ENCODE measurements around the gene ACTR5. TPM values are rescaled to one million over a fixed set of nuclear protein-coding genes. Genes with fewer than 3 reads are reported as not detected.
A peak's percentile ranks its signal among the peaks of the same experiment; 100 is the strongest.

The ACTR5 gene
- total RNA-seq, 1 experiment from 2014 or later = 14.1 TPM

GRCh38 chr20:38735172-38735571, 13.1 kb upstream of the ACTR5 start:
- H3K56ac ChIP-seq (ENCODE audit: insufficient read length, low read depth, low read length) = no peak overlapping the region
- Mint-ChIP-seq H3K27ac (no peak overlapping the region), H3K9me3 (peaks cover 0 to 2% of the 10 kb centered on the region in 2 experiments; a peak in 1 of 5 replicates), H3K4me1 (peaks cover 16 to 21% of the 10 kb centered on the region in 2 experiments), H3K4me3 (no peak overlapping the region), H3K27me3 (ENCODE audit: low read depth) (peaks cover 83% of the 10 kb centered on the region), H3K36me3 (ENCODE audit: insufficient read depth in 1 of 3, low read depth in 3 of 3) (peaks cover 0 to under 1% (median 0%) of the 10 kb centered on the region in 3 experiments; a peak in 1 of 7 replicates)
- no peaks in the 10 kb centered on the region for H4K20me1 ChIP-seq (ENCODE audit: control insufficient read depth, insufficient read depth, insufficient read length)
- no peak overlapping the region for H4K91ac ChIP-seq (ENCODE audit: insufficient read length, low read depth, low read length)
- H3K23ac ChIP-seq (ENCODE audit: insufficient read length, low read depth, low read length) = no peak overlapping the region
- H4K5ac ChIP-seq (ENCODE audit: insufficient read length, low read depth, low read length) = no peak overlapping the region
- no peak overlapping the region for H2BK5ac ChIP-seq (ENCODE audit: insufficient read length, low read length)
- H3K4me2 ChIP-seq (ENCODE audit: insufficient read depth, insufficient read length, low read length) = no peak overlapping the region
- no peak overlapping the region for H2BK15ac ChIP-seq (ENCODE audit: low read depth, low read length)
- no peak overlapping the region for H3T11ph ChIP-seq (ENCODE audit: low read length)
- no peak overlapping the region for H3K18ac ChIP-seq (ENCODE audit: insufficient read length, low read depth, low read length)
- H3K9me3 ChIP-seq (ENCODE audit: control insufficient read depth, low read depth, low read length) = no peaks in the 10 kb centered on the region
- 0 out of 2 replicates have a peak, but pooled peaks cover 3% of the 10 kb centered on the region for H3K79me2 ChIP-seq (ENCODE audit: insufficient read depth, low read length)
- no peak overlapping the region for H2BK12ac ChIP-seq (ENCODE audit: insufficient read length, low read depth, low read length)
- H3K79me1 ChIP-seq (ENCODE audit: insufficient read depth, low read depth, low read length, poor library complexity, severe bottlenecking) = no peaks in the 10 kb centered on the region
- H3K27me3 ChIP-seq (ENCODE audit: insufficient read depth, low read length) = peaks cover 7% of the 10 kb centered on the region
- TF ChIP-seq CTCF (conservative IDR thresholded peaks at IDR 0.05) = no peak
- no peak overlapping the region for H3K4ac ChIP-seq (ENCODE audit: low read depth, low read length)
- H2BK20ac ChIP-seq (ENCODE audit: low read depth, low read length, poor library complexity, severe bottlenecking) = no peak overlapping the region
- H3K9ac ChIP-seq (ENCODE audit: extremely low read depth, insufficient read length, low read length) = no peak overlapping the region
- DNase-seq = peak; percentile 33
- no peak overlapping the region for H3K14ac ChIP-seq (ENCODE audit: insufficient read depth, low read length)
- H2AK5ac ChIP-seq (ENCODE audit: insufficient read length, low read length) = no peak overlapping the region
- no peak overlapping the region for H3K27ac ChIP-seq (ENCODE audit: insufficient read length, low read depth, low read length)
- H3K23me2 ChIP-seq (ENCODE audit: insufficient read length, low read depth, low read length, poor library complexity, severe bottlenecking) = peaks cover 9% of the 10 kb centered on the region
- no peak overlapping the region for H2BK120ac ChIP-seq (ENCODE audit: low read depth, low read length, poor library complexity, severe bottlenecking)
- H2AFZ ChIP-seq (ENCODE audit: low read length) = no peak overlapping the region
- no peak overlapping the region for H4K8ac ChIP-seq (replicated peaks; ENCODE audit: insufficient read length, low read depth, low read length)
- peaks cover under 1% of the 10 kb centered on the region; the same call in 1 of the 2 replicates for H3K4me1 ChIP-seq (ENCODE audit: insufficient read depth, low read length)
- no CpG with 5 or more reads among the region's 6 CpGs for WGBS (ENCODE audit: extremely low coverage, insufficient read length, low lambda C conversion rate)

All from H9 (cell line).